Activated naive CD8-positive, alpha-beta T cell (primary cell): Measurements from ENCODE around the gene HOXD12.
A peak's percentile ranks its signal among the peaks of the same experiment; 100 is the strongest.

Source experiments
- H3K27ac Mint-ChIP-seq: one replicate; pipeline ENCODE4 v1.8.0; 2021; ENCODE audit warnings: mixed read lengths
- H3K27me3 Mint-ChIP-seq: one replicate; pipeline ENCODE4 v1.8.0; 2021; ENCODE audit warnings: mixed read lengths
- H3K36me3 Mint-ChIP-seq: one replicate; pipeline ENCODE4 v1.8.0; 2021; ENCODE audit warnings: mixed read lengths
- H3K4me1 Mint-ChIP-seq: one replicate; pipeline ENCODE4 v1.8.0; 2021; ENCODE audit warnings: low read depth, mixed read lengths
- H3K4me3 Mint-ChIP-seq: one replicate; pipeline ENCODE4 v1.8.0; 2021; ENCODE audit warnings: mild to moderate bottlenecking, mixed read lengths
- H3K9me3 Mint-ChIP-seq: one replicate; pipeline ENCODE4 v1.8.0; 2021; ENCODE audit warnings: low read depth, mixed read lengths

HOXD12 gene

DNA sequence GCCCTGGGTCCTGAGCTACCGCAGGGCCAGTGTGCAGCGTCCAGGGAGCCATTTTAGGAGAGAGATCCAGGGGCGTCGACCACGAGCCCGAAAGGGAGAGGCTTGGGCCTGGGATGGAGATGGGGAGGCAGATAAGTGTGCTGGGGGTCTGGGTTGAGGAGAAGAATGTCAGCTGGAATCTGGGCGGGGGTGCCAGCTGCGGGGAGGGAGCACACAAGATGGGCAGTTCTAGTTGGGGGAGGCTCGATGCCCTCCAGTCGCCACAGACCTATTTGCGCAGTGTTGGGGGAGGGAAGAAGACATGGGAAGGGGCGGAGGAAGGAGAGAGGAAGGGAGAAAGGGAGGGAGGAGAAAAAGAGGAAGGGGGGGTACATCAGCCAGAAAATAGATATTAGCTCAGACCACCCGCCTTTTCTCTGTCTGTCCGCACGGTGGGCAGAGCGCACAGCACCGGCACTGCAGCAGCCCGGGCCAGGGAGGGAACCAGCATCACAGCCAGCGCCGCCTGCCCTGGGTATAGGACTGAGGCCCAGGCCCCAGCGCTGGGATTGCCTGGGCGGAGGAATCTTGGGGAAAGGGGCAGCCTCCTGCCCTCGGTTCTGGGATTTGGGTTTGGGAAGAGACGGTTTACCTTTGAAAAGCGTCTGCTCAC lies 5.6 kb downstream of the HOXD12 start:
- no peak overlapping the region for H3K4me3 Mint-ChIP-seq
- peaks cover 30% of the 10 kb centered on the region for H3K4me1 Mint-ChIP-seq

DNA sequence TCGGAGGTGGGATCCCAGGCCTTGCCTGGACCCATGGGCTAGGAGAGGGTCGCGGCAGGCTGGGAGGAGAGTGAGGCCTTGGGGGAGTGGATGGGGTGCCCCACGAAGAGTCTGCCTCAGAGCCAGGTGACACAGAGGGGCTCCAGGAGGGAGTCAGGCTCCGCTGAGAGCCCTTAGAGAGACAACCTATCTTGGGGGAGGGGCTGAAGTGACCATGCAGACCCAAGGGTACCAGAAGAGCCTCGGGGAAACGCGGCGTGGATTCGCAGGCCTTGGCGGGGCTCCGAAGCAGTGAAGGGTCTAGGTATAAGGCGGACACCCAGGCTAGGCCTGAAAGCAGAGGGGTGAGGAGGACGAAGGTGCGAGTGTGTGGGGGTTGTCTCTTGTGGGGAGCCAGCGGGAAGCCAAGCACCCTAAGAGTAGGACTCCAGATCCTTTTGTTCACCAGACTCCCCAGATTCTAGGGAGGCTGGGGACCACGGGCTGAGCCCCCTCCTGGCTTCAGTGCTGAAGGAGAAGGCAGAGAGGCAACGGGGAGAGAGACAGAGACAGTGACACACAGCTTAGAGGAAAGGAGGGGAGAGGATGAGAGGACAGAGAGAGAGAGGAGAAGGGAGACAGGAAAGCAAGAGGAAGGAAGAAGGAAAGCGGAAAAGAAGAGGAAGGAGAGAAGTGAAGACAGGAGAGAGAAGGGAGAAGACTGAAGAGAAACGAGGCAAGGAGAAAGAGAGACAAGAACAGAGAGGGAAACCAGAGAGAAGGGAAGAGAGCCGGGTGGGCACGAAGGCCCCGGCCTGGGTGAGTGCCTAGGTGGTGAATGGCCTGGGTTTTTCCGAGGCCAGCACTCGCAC lies 6.4 kb downstream of the HOXD12 start:
- Mint-ChIP-seq H3K27ac (no peak overlapping the region), H3K27me3 (peaks cover 59% of the 10 kb centered on the region)

More for the DNA sequence above, 5.6 kb downstream of the HOXD12 start:
- Mint-ChIP-seq H3K36me3 (no peaks in the 10 kb centered on the region), H3K27ac (no peak overlapping the region), H3K27me3 (peaks cover 56% of the 10 kb centered on the region), H3K9me3 (no peaks in the 10 kb centered on the region)

GRCh38 chr2:176106581-176107539 lies 7.3 kb downstream of the HOXD12 start, which contains the start of gene HOXD11:
Gene HOXD11, plus strand, starts transcription at chr2:176107280. Its CDS starts 76 bp downstream, at chr2:176107356.
- Mint-ChIP-seq H3K4me1 (peaks cover 32% of the 10 kb centered on the region), H3K27ac (peak within 1 kb of the TSS; percentile 41), H3K36me3 (peaks cover 2% of the 10 kb centered on the region), H3K4me3 (peak within 1 kb of the TSS; percentile 84), H3K27me3 (peaks cover 61% of the 10 kb centered on the region), H3K9me3 (no peaks in the 10 kb centered on the region)

More for the DNA sequence above, 6.4 kb downstream of the HOXD12 start:
- peak overlapping the region; percentile 84 for H3K4me3 Mint-ChIP-seq
- no peaks in the 10 kb centered on the region for H3K36me3 Mint-ChIP-seq
- H3K9me3 Mint-ChIP-seq = no peaks in the 10 kb centered on the region
- peaks cover 30% of the 10 kb centered on the region for H3K4me1 Mint-ChIP-seq

DNA sequence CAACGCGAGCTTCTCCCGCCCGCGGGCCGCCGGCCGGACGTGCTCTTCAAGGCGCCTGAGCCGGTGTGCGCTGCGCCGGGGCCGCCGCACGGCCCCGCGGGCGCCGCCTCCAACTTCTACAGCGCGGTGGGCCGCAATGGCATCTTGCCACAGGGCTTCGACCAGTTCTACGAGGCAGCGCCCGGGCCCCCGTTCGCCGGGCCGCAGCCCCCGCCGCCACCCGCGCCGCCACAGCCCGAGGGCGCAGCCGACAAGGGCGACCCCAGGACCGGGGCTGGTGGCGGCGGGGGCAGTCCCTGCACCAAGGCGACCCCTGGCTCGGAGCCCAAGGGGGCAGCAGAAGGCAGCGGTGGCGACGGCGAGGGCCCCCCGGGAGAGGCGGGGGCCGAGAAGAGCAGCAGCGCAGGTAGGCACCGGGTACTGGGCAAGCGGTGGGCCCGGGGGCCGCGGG lies 8.2 kb downstream of the HOXD12 start:
- H3K27me3 Mint-ChIP-seq = peaks cover 58% of the 10 kb centered on the region
- H3K27ac Mint-ChIP-seq = no peak overlapping the region
- H3K4me3 Mint-ChIP-seq = no peak overlapping the region
- peaks cover 2% of the 10 kb centered on the region for H3K36me3 Mint-ChIP-seq
- no peaks in the 10 kb centered on the region for H3K9me3 Mint-ChIP-seq
- peaks cover 32% of the 10 kb centered on the region for H3K4me1 Mint-ChIP-seq

GRCh38 chr2:176109192-176109901 lies 9.8 kb downstream of the HOXD12 start:
- peaks cover 61% of the 10 kb centered on the region for H3K27me3 Mint-ChIP-seq
- H3K4me1 Mint-ChIP-seq = peaks cover 28% of the 10 kb centered on the region
- H3K27ac Mint-ChIP-seq = peak overlapping the region; percentile 25
- H3K36me3 Mint-ChIP-seq = peaks cover 2% of the 10 kb centered on the region
- peak overlapping the region; percentile 23 for H3K4me3 Mint-ChIP-seq
- no peaks in the 10 kb centered on the region for H3K9me3 Mint-ChIP-seq

DNA sequence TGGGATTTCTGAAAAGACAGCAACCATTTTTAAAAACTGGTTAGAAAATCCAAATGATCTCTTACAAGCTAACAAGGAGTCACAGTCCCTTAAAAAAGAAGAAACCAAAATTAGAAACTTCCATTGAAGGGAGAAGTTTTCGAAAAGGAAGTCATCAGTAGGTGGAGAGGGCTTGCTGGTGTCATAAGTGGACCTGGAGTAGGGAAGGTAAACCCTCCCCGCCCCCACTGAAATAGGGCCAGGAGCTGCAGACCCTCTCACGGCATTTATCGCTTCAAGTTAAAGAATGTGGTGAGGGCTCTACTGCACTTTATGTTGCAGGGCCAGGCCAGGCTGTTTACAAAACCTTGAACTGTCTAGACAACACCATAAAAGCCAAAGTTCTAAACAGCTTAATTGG lies 10.4 kb downstream of the HOXD12 start:
- Mint-ChIP-seq H3K4me3 (no peak overlapping the region), H3K27ac (peak overlapping the region; percentile 25), H3K36me3 (peaks cover 2% of the 10 kb centered on the region), H3K4me1 (peaks cover 23% of the 10 kb centered on the region), H3K27me3 (peaks cover 60% of the 10 kb centered on the region), H3K9me3 (no peaks in the 10 kb centered on the region)

DNA sequence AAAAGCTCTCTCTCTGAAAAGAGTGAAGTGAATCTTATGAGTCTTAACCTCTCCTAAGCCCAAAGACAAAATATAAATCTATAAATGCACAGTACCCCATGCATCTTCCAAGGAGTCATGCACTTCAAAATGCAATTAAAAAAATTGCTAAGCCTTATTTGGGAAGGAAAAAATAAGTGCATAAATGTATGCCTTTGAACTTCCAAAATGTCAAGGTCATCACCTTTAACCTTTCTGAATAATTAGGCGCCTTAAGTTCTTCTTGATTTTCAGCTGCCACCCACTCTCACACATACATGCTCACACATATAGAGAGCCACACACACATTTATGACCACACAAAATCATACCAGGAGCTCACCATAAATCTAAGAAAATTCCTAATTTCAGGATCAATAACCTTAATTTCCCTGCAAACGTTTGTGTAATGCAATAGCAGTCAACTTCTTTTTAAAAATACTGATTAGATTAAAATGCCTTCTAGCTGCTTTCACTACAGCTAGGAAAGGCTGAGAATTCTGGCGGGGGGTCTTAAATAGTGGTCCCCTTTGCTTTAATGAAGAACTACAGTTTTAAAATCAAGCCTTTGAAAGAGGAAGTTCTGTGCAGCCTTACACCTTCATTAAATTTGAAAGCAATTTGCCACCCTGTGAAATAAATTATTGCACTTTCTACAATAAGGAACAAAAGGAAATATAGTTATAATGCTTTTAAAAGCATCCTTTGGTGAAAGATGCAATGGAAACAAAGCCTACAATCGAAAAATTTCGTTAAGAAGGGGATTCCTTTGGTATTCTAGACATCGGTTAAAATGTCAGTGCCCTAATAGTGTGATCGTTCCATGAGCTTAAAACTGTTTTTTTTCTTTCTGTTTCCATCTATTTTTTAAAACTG lies 11.1 kb downstream of the HOXD12 start:
- Mint-ChIP-seq H3K27me3 (peaks cover 56% of the 10 kb centered on the region), H3K4me1 (peaks cover 19% of the 10 kb centered on the region), H3K36me3 (peaks cover 2% of the 10 kb centered on the region), H3K27ac (no peak overlapping the region), H3K9me3 (no peaks in the 10 kb centered on the region), H3K4me3 (no peak overlapping the region)

DNA sequence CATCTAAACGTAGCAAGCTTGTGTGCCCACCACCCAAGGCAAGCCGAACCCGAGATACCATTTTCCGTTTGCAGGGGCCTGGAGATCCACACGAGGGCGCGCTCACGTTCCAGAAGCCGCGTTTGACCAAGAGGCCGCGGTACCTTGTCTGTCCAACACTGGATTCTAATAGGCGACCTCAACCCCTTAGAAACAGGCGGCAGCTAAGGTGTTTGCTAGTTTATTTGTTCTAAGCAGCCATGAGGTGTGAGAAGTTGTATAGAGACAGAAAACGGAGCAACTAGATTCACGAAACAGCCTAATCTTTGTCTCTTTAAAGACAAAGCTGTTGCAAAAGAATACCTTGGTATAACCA lies 11.7 kb downstream of the HOXD12 start:
- no peak overlapping the region for H3K27ac Mint-ChIP-seq

DNA sequence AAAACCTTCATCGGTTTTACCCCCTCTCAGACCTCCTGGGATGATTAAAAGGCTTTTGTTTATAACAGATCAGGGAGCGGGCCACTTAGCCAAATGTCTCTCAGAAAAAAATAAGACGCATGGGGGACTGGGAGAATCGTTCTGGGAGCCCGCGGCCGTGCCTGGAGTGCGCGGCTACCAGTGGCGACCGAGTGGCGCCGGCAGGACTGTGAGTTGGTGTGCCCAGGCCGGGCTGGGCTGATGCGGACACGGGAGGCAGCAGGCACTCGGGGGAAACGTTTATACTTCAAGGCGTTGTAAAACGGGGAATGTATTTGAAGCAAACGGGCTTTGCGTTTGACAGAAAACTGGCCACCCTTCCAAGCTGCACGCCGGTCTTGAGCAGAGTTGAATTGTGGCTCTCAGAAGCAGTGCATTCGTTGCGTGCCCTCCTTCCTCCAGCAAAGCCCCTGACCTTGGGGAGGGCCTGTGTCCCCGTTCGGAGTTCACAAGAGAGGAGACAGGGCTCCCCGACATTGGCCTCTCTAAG lies 12.3 kb downstream of the HOXD12 start:
- no peak overlapping the region for H3K4me3 Mint-ChIP-seq
- peaks cover 11% of the 10 kb centered on the region for H3K4me1 Mint-ChIP-seq
- peaks cover 55% of the 10 kb centered on the region for H3K27me3 Mint-ChIP-seq
- peaks cover 4% of the 10 kb centered on the region for H3K36me3 Mint-ChIP-seq
- H3K9me3 Mint-ChIP-seq = no peaks in the 10 kb centered on the region
- H3K27ac Mint-ChIP-seq = no peak overlapping the region

More for the DNA sequence above, 11.7 kb downstream of the HOXD12 start:
- no peak overlapping the region for H3K4me3 Mint-ChIP-seq
- no peaks in the 10 kb centered on the region for H3K9me3 Mint-ChIP-seq
- peaks cover 13% of the 10 kb centered on the region for H3K4me1 Mint-ChIP-seq
- peaks cover 2% of the 10 kb centered on the region for H3K36me3 Mint-ChIP-seq
- peaks cover 53% of the 10 kb centered on the region for H3K27me3 Mint-ChIP-seq

GRCh38 chr2:176112375-176113302 lies 13.0 kb downstream of the HOXD12 start:
- no peaks in the 10 kb centered on the region for H3K9me3 Mint-ChIP-seq

GRCh38 chr2:176114120-176114929 lies 14.7 kb downstream of the HOXD12 start:
- Mint-ChIP-seq H3K27me3 (peaks cover 61% of the 10 kb centered on the region), H3K4me3 (no peak overlapping the region), H3K27ac (no peak overlapping the region)

More at GRCh38 chr2:176112375-176113302, 13.0 kb downstream of the HOXD12 start:
- Mint-ChIP-seq H3K27me3 (peaks cover 55% of the 10 kb centered on the region), H3K27ac (peak overlapping the region; percentile 22), H3K4me3 (no peak overlapping the region), H3K36me3 (peaks cover 4% of the 10 kb centered on the region), H3K4me1 (peaks cover 8% of the 10 kb centered on the region)

More at GRCh38 chr2:176114120-176114929, 14.7 kb downstream of the HOXD12 start:
- H3K4me1 Mint-ChIP-seq = peaks cover 6% of the 10 kb centered on the region
- H3K36me3 Mint-ChIP-seq = peaks cover 7% of the 10 kb centered on the region
- H3K9me3 Mint-ChIP-seq = peaks cover 3% of the 10 kb centered on the region
